ENCODE measurements around the gene ALAS1.
"Not testable (repeated sequence)": the region's sequence is repeated elsewhere in the genome, so short reads cannot be mapped to it uniquely, and the experiment has no call there.

ALAS1 gene

DNA sequence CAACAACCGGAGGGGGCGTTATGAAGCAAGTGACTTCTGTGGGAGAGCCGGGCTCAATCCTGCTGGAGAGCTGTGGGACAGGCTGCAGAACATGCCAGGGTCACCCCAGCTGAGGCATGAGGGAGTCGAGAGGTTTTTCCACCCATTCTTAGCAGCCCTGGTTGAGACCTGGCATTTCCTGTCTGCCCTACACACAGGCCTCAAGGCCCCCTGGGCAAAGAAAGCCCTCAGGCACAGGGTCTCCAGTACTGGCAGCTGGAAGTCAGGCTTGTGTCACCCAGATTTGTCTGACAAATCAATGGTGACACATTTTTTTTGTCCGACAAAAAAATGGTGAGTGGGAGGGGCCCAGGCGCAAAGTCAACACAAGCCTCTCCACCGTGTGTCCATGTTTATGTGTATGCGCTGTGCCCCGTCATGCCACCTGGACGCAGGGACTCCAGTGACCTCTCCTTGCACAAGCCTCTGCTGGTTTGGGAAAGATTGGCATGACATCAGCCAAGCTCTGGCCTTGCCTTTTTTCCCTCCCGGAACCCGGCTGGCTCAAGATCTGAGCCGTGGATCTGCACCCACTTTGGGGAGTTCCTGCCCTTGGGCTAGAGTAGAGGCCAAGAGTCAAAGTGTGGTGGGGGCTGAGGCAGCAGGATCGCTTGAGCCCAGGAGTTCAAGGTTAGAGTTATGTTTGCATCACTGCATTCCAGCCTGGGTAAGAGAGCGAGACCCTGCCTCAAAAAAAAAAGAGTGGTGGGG, 20.8 kb upstream of the ALAS1 start:
- no peak for DNase-seq (ENCODE audit: low spot score)

DNA sequence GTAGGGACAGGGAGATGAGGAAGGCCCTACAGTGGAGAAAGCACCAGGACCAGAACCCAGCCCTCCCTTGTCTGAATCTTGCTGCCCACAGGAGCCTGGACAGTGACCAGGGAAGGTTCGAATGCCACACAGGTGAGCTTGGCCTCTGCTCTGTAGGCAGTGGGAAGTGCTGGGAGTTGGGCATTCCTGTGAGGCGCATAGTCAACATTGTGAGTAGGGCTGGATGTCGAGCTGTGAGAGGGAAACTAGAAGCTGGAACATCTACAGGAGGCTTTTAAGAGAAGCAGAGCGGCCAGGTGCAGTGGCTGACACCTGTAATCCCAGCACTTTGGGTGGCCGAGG, 20.3 kb upstream of the ALAS1 start:
- no peak for DNase-seq (ENCODE audit: low spot score)

DNA sequence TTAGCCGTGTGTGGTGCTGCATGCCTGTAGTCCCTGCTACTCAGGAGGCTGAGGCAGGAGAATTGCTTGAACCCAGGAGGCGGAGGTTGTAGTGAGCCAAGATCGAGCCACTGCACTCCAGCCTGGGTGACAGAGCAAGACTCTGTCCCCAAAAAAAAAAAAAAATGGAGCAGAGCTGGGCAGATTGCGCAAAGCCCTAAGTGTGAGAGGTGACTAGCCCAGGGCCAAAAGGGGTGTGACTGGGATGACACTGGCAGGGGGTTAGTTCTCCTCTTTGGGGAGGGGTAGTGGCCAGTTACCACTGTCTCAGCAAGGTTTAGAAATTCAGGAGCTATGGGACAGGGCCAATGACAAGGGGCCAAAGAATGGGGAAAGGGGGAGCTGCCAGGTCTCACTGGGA, 19.8 kb upstream of the ALAS1 start:
- not testable (repeated sequence) for DNase-seq (ENCODE audit: low spot score)

DNA sequence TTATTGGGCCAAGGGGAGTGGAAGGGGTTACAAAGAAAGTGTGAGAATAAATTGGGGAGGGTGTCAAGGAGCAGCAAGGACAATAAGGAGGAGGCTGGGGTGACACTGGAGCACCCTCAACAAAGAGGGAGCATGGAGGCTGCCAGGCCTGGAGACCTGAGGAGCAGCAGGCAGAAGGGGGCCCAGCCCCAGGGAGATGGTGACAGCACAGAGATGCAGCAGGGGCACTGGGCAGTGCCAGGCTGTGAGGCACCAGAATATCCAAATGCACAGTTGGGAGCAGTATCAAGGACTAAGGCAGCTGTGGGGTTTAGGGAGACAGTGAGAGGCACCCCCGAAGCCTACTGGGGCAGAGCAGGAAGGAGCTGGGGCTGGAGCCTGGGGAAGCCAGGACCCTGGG, 19.4 kb upstream of the ALAS1 start:
- DNase-seq (ENCODE audit: low spot score): no peak

DNA sequence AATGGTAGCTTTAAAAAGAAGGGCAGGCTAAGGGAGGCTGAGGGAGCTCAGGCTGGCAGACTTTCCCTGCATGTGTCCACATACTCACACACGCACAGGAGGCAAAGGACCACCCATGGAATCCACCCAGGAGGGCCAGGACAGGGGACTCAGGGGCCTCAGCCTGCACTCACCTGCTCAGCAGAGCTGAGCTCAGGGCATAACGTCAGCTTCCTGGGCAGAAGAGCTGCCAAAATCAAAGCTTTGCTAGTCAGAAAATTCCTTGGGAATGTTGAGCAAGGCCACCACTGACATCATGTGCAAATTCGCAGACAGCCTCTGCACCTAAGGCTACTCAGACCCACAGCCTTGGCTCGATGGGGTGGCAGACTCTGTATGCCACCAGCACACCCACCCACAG, 16.4 kb upstream of the ALAS1 start:
- DNase-seq (ENCODE audit: low spot score): no peak

DNA sequence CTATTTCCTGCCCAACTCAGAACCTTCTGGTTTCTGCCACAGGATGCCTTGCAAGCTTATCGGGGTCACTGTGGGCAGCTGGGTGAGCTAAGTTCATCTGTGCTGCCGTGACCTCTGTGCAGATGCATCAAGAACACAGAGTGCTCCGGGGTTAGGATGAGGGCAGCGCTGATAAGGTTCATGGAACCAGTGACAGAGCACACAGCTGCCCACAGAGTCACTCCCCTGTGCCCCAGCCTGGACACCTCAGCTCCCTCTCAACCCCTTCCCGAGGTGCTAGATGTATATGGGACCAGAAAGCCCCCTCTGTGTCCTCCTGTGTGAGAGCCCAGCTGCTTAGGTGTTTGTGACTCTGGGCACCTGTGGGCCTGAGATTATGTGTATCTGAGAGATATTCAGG, 15.8 kb upstream of the ALAS1 start:
- DNase-seq (ENCODE audit: low spot score): no peak

DNA sequence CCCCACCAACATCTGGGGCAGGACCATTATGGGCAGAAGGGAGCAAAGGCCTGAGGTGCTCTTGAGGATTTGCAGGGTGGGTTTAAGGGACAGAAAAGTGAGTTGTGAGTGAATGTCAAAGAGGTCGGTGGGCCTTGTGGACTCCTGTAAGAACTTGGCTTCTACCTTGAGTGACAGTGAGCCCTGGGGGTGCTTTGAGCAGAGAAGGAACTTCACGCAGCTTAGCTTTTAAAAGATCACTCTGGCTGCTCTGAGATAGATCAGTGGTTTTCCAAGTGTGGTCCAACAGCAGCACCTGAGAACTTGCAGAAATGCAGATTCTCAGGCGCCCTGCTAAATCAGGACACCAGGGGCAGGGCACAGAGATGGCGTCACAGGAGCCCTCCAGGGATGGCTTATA, 15.3 kb upstream of the ALAS1 start:
- no peak for DNase-seq (ENCODE audit: low spot score)

DNA sequence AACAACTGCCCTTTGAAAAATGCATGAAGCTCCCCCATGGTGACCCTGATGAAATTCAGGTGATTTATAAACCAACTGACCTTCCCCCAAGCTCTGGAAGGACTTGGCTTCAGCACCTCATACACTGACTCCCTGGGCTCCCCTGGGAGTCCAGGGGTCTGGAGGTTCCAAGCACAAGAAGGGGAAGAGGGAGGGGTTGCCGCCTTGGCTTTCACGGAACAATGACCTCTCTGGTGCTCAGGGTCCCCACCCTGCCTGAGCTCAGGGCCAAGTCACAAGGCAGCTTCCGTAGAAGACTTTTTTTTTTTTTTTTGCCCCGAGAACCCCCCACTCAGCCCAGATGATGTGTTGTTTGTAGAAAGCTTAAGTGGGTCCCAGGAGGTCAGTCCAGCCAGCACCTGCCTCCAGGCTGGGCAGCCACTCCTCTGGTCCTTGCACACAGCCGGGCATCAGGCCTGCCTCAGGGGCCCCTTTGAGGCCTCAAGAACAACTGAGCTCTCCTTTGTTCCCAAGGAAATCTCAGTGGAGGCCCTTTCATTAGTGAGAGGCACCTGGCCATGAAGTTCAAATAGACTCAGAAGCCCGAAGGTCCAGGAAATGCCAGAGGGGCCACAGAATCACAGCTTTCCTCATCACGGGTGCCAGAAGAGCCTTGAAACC, 14.0 kb upstream of the ALAS1 start:
- DNase-seq (ENCODE audit: low spot score): no peak

DNA sequence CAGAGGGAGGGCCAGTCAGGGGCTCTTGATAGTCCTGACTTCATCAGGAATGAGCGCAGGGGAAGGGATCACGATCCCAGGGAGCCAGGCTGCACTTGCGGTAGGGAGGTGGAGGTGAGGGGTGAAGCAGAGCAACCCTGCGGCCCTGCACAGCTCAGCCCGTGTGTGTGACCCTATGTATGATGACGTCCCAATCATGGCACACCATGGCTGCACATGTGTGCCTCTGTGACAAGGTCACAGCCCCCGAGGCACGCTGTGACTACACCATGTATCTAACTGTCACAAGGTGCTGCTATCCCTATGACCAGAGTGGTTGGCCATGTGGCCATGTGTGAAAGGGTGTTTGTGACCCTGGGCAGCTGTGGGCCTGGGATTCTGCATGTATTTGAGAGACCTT, 13.3 kb upstream of the ALAS1 start:
- DNase-seq (ENCODE audit: low spot score): no peak

DNA sequence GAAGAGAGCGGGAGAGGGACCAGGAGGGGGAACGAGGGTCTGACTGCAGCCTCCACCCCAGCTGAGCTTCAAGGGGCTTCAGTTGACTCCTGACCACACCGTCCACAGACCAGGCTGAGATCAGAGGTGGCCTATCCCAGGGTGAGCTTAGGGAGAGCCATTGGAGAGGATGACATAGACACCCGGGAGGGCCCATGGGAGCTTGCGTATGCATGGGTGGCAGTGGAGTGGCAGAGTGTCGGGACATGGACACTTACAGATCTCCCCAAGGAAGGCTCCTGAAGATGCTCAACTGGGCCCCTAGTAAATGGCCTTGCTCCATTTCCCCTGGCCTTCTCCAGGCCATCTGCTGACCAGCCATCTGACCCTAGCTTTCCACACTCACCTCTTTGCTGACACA, 12.6 kb upstream of the ALAS1 start:
- DNase-seq (ENCODE audit: low spot score): no peak

DNA sequence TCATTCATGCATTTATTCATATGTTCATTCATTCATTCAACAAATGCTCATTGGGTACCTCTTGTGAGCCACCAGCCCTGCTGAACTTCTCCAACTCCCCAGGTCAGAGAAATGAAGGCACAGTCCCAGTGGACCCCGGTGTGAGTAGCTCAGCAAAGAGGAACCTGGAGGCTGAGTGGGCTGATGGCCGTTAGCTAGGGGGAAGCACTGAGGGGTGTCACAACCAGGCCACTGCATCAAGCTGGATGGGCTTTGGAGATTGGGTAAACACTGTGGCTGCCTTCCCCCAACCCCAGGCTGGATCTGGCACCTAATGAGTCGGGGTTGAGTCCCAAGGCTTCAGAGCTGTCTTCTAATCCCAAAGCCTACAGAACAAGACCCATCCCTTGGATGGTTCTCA, 12.1 kb upstream of the ALAS1 start:
- DNase-seq (ENCODE audit: low spot score): no peak

DNA sequence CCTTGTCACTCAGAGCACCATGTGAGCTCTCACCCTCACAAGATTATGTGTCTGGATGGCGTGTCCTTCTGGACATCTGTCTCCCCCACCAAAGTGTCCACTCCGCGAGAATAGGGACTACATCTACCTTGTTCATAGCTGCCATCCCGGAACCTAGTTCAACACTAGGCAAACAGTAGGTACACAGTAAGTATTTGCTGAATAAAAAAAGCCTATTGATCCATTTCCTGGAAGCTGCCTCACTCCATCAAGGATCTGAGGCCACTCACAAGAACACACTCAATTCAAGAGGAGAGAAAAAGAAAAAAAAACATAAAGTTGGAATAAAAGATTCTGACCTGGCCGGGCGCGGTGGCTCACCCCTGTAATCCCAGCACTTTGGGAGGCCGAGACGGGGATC, 11.2 kb upstream of the ALAS1 start:
- DNase-seq (ENCODE audit: low spot score): no peak

DNA sequence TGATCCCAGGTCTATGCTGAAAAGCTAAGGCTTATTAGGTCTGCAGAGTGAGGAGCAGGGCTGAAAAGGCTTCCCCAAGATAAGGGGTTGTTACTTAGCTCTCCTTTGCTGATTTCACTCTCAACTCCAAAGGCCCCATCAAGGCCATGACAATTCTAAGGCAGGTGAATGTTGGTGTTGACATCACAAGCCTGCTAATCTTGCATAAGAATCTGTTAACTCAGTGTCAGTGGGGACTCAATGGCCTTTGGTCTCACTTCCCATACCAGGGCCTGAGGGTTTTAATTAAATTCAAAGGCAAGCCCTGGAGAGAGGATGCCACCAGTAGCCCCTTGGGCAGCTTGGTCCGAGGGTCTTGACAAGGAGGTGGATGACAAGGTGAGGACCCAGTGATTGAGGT, 9.4 kb upstream of the ALAS1 start:
- no peak for DNase-seq (ENCODE audit: low spot score)

DNA sequence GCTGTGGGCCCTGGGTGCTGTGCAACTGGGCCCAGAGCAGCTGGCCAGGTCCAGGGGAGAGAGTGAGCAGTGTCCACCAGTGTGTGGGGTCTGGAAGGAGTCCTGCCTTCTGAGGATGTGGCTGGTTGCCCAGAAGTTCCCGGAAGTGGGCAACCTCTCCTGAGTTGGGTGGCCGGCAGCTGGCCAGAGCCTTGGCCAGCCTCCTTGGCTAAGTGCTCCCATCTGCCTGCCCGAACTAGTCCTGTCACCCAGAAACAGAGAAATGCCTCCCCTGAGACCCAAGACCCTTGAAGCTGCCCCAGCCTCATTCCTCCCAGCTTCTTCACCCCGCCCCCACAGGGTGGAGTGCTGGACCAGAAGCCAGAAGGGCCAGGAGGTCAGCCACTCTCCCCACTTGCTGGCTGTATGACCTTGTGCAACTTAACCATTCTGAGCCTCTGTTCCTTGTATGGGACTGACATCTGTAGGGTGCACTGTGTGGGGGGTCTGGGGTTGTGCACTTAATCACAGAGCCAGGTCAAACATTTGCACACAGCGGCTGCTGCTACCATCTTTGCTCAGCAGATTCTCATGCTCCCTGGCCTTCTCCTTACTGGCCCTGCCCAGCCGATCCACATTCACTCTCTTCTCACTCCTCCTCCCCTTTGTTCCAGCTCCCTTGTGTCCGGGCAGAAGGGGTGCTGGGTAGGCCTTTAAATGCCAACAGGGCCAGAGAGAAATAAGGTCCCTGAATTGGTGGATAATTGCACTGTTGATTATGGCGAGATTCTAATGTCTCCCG, 7.5 kb upstream of the ALAS1 start:
- no peak for DNase-seq (ENCODE audit: low spot score)

DNA sequence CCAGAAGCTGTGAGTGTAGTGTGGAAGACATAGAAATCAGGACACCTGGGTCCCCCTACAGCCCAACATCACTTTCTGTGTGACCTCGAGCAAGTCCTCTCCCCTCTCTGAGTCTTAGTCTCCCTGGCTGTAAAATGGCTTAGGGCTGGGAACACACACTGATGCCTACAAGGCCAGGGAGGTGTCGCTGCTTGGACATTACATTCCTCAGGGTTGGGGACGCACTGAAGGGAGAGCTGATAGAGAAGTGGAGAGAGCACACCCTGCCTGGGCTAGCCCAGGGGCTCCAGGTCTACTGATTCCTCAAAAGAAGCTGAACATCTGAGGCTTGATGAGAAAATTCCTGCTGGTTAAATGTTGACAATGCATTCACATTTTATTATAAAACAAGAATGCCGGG, 6.3 kb upstream of the ALAS1 start:
- no peak for DNase-seq (ENCODE audit: low spot score)

DNA sequence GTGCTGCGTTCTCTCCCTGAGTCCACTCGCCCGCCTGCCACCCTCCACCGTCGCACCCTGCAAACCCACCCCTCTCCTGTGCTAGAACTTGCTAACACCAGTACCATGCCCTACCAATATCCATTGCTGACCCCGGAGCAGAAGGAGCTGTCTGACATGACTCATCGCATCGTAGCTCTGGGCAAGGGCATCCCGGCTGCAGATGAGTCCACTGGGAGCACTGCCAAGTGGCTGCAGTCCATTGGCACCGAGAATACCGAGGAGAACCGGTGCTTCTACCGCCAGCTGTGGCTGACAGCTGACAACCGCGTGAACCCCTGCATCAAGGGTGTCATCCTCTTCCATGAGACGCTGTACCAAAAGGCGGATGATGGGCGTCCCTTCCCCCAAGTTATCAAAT, 4.9 kb upstream of the ALAS1 start:
- no peak for DNase-seq (ENCODE audit: low spot score)

DNA sequence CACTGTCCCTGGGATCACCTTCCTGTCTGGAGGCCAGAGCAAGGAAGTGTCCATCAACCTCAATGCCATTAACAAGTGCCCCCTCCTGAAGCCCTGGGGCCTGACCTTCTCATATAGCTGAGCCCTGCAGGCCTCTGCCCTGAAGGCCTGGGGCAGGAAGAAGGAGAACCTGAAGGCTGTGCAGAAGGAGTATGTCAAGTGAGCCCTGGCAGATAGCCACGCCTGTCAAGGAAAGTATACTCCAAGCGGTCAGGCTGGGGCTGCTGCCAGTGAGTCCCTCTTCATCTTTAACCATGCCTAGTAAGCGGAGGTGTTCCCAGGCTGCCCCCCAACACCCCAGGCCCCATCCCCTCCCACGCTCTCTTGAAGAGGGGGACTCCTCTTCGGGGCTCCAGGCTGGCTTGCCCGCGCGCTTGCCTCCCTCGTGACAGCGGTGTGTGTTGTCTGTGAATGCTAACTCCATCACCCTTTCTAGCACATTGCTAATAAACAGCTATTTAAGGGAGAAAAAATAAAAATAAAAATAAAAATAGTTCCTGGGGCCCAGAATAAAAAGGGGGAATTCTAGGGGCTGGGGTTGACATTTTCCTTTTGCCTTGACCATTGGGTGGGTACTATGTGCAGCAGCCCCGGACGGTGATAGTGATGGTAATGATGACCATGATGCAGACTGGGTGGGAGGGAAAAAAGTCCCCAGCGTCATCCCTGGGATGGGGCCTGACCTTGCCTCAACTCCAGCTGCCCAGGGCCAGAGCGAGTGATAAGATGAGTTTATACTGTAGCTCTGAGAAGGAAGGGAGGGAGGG, 3.3 kb upstream of the ALAS1 start:
- DNase-seq (ENCODE audit: low spot score): no peak

DNA sequence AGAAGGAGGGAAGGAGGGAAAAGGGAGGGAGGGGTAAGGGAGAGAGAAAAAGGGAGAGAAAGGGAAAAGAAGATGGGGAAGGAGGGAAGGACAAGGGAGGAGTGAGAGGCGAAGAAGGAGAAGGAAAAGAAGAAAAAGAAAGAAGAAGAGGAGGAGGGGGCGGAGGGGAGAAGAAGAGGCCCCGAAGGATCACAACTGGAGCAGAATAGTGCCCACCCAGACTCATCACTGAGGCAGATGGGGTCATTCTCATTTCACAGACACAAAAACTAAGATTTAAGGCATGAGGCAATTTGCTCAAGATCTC, 2.7 kb upstream of the ALAS1 start:
- no peak for DNase-seq (ENCODE audit: low spot score)

DNA sequence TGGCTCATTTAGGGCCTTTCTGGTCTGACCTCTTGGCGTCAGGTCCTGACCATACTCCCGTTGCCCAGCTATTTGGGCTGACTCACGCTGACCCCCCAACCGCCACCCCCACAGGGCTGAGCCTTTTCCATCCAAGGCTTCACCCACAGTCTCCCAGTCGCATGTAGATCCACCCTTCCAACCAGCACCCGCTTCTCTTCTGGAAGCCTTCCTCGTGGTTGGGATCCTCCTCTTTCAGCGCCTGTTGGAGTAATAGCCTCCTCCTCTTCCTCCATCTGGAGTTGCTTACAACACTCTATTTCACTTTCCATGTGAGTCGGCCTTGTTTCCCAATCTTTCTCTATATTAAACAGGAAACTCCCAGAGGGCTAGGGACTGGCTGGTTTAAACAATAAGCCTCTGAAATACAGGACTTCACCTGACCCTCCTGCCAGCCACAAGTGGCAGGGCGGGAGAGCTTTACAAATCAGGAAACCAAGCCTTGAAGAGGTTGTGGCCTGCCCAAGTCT, 2.1 kb upstream of the ALAS1 start:
- no peak for DNase-seq (ENCODE audit: low spot score)

DNA sequence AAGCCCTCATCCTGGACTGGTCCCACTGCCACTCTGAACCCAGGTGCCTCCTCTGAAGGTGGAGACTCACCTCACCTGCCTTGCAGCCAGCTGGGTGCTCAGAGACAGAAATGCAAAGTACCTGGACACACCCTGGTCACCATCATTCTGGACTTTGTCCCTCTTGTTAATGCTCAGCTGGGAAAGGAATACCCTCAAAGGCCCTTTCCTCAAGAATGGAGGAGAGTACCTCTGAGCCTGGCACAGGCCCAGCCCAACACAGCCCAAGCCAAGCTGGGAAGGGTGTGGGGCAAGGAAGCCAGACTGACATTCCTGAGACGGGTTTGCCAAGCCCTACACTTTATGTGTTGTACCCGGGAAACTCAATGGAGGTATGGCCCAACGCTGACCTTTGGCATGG, 983 bp upstream of the ALAS1 start:
- DNase-seq (ENCODE audit: low spot score): peak; percentile 45

DNA sequence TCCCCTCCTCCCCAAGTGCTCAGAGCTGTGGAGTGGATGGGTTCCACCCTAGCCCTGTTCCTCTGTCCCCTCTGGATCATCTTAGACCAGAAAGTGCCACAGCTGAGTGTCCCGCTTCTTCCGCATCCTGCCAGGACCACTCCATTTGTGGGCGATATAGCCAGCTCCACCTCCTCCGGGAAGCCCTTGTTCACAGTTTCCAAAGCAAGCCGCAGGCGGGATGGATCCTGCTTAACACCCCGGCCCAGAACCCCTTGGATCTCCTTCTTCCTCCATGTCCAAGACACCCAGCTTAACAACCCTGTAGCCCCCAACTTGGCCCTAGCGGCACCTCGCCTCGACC, 490 bp upstream of the ALAS1 start:
- no peak for DNase-seq (ENCODE audit: low spot score)

Measured in HuH-7 (cell line).